Measurements from ENCODE around the gene RPUSD2.

Gene RPUSD2

GRCh38 chr15:40548610-40549009, 20.5 kb upstream of the RPUSD2 start:
- DNase-seq, result no peak
- no peaks in the 10 kb centered on the region for H3K9me3 ChIP-seq

GRCh38 chr15:40549894-40550293, 19.2 kb upstream of the RPUSD2 start:
- Histone ChIP-seq H3K36me3 (peaks cover 38% of the 10 kb centered on the region), H3K27me3 (no peaks in the 10 kb centered on the region), H3K4me3 (ENCODE audit: low read depth, low read length) (no peak overlapping the region), H3K9me3 (no peaks in the 10 kb centered on the region), H3K4me1 (no peaks in the 10 kb centered on the region)
- no peak for TF ChIP-seq CTCF (IDR thresholded peaks at IDR 0.05; ENCODE audit: low read depth, low read length)
- no peak for DNase-seq

More at GRCh38 chr15:40548610-40549009, 20.5 kb upstream of the RPUSD2 start:
- H3K4me1 ChIP-seq, result no peaks in the 10 kb centered on the region
- peaks cover 38% of the 10 kb centered on the region for H3K36me3 ChIP-seq
- no peaks in the 10 kb centered on the region for H3K27me3 ChIP-seq
- no peak for TF ChIP-seq CTCF (IDR thresholded peaks at IDR 0.05; ENCODE audit: low read depth, low read length)
- no peak overlapping the region for H3K4me3 ChIP-seq (ENCODE audit: low read depth, low read length)

GRCh38 chr15:40550341-40551037, 18.6 kb upstream of the RPUSD2 start:
- Histone ChIP-seq H3K4me1 (no peaks in the 10 kb centered on the region), H3K4me3 (ENCODE audit: low read depth, low read length) (no peak overlapping the region), H3K36me3 (peaks cover 41% of the 10 kb centered on the region), H3K27me3 (no peaks in the 10 kb centered on the region), H3K9me3 (no peaks in the 10 kb centered on the region)
- DNase-seq, result no peak
- no peak for TF ChIP-seq CTCF (IDR thresholded peaks at IDR 0.05; ENCODE audit: low read depth, low read length)

DNA sequence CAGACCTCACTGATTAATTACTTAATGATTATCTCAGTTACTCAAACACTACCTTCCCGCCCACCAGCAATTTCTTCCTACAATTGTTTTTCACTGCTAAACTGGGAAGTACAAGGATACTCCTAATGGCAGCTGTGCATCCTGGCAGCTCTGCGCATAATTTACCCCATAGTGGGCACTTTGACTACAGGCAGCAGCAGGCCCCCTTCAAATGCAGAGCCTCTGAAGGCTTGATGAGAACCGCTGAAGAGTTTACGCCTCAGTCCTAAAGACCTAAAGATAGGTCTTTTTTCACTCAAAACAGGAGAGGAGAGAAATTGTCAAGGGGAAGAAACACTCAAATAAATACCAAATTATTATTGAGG, 15.0 kb upstream of the RPUSD2 start:
- H3K4me1 ChIP-seq, result no peaks in the 10 kb centered on the region
- no peak for DNase-seq
- H3K36me3 ChIP-seq, result peaks cover 38% of the 10 kb centered on the region
- H3K4me3 ChIP-seq (ENCODE audit: low read depth, low read length), result no peak overlapping the region
- H3K9me3 ChIP-seq, result no peaks in the 10 kb centered on the region
- no peak for TF ChIP-seq CTCF (IDR thresholded peaks at IDR 0.05; ENCODE audit: low read depth, low read length)
- H3K27me3 ChIP-seq, result no peaks in the 10 kb centered on the region

- TF ChIP-seq CTCF (IDR thresholded peaks at IDR 0.05; ENCODE audit: low read depth, low read length), result no peak
- no peak for DNase-seq
- Histone ChIP-seq H3K9me3 (no peaks in the 10 kb centered on the region), H3K36me3 (peaks cover 33% of the 10 kb centered on the region), H3K27me3 (no peaks in the 10 kb centered on the region), H3K4me3 (ENCODE audit: low read depth, low read length) (no peak overlapping the region), H3K4me1 (no peaks in the 10 kb centered on the region)
These were observed 13.2 kb upstream of the RPUSD2 start for GRCh38 chr15:40555876-40556275.

GRCh38 chr15:40558952-40559742, 10.0 kb upstream of the RPUSD2 start:
- no peak for DNase-seq

More at GRCh38 chr15:40558952-40559742, 10.0 kb upstream of the RPUSD2 start:
- H3K4me3 ChIP-seq (ENCODE audit: low read depth, low read length), result no peak overlapping the region
- no peaks in the 10 kb centered on the region for H3K27me3 ChIP-seq
- H3K9me3 ChIP-seq, result no peaks in the 10 kb centered on the region
- no peaks in the 10 kb centered on the region for H3K4me1 ChIP-seq
- TF ChIP-seq CTCF (IDR thresholded peaks at IDR 0.05; ENCODE audit: low read depth, low read length), result no peak
- H3K36me3 ChIP-seq, result peaks cover 25% of the 10 kb centered on the region

All from BE2C (cell line).